Panc1 (cell line): ENCODE measurements around the gene PECR. TPM values are rescaled to one million over a fixed set of nuclear protein-coding genes. Genes with fewer than 3 reads are reported as not detected.

Experiments used
- ATAC-seq: fragments of 200-7000 bp; cut with Tn5 transposase; 2 replicates; pipeline ENCODE4 v1.9.1; 2020; ENCODE audit warnings: mild to moderate bottlenecking, moderate library complexity
- BruUV-seq: library from RNA; stranded (reverse); fragments of 400-500 nt; replicated peaks from 2 replicates; lab custom pipeline; 2021; lab: Mats Ljungman, UMichigan
- CTCF ChIA-PET: fragments of 300-600 bp; sonication (Branson Sonifier 250); formaldehyde crosslinking; loops from one replicate; lab custom pipeline; 2022; ENCODE audit warnings: antibody characterized with exemption; lab: Charles Lee
- POLR2A ChIA-PET: fragments of 300-600 bp; sonication (Branson Sonifier 250); formaldehyde crosslinking; loops from one replicate; lab custom pipeline; 2022; ENCODE audit warnings: antibody characterized with exemption; lab: Charles Lee
- DNase-seq: peaks from one replicate; pipeline ENCODE4 v3.0.0-alpha.2; 2010; ENCODE audit warnings: low read depth, low spot score
- H3K27ac ChIP-seq: 2 replicates; pipeline ENCODE4 v1.5.1; 2011; ENCODE audit warnings: mild to moderate bottlenecking, low read length, inconsistent platforms
- H3K27me3 ChIP-seq: fragments of 200-500 bp; sonication (Bioruptor generic); 2 replicates; pipeline ENCODE4 v1.6.0; 2014; ENCODE audit warnings: low read length, inconsistent platforms; ENCODE audit not compliant: control insufficient read depth, insufficient read depth
- H3K36me3 ChIP-seq: fragments of 200-500 bp; sonication (Bioruptor generic); 2 replicates; pipeline ENCODE4 v1.5.1; 2014; ENCODE audit warnings: inconsistent platforms, mild to moderate bottlenecking, low read length, moderate library complexity; ENCODE audit not compliant: control insufficient read depth, insufficient read depth
- H3K4me1 ChIP-seq: 2 replicates; pipeline ENCODE4 v1.5.1; 2011; ENCODE audit warnings: inconsistent platforms, mild to moderate bottlenecking, low read length, moderate library complexity; ENCODE audit not compliant: control insufficient read depth, insufficient read depth
- H3K4me3 ChIP-seq, 2 experiments: 2 replicates each; pipeline ENCODE4 v1.5.1; 2011 to 2012; ENCODE audit warnings: low read depth in 2 of 2, low read length in 2 of 2, mild to moderate bottlenecking in 2 of 2, inconsistent platforms in 1 of 2, moderate library complexity in 1 of 2
- H3K9me3 ChIP-seq: fragments of 200-500 bp; sonication (Bioruptor generic); 2 replicates; pipeline ENCODE4 v1.5.1; 2014; ENCODE audit warnings: low read depth, mild to moderate bottlenecking, inconsistent platforms, low read length, moderate library complexity; ENCODE audit not compliant: control insufficient read depth, insufficient read depth
- POLR2AphosphoS5 ChIP-seq: IDR thresholded peaks from 2 replicates; pipeline ENCODE4 v1.6.1; 2012; ENCODE audit warnings: mild to moderate bottlenecking, low read depth, low read length, moderate library complexity
- SIN3A ChIP-seq: IDR thresholded peaks from 2 replicates; pipeline ENCODE4 v1.6.1; 2012; ENCODE audit warnings: low read depth, mild to moderate bottlenecking, low read length, moderate library complexity, borderline replicate concordance; ENCODE audit not compliant: insufficient read depth
- TCF7L2 ChIP-seq: IDR thresholded peaks from 2 replicates; pipeline ENCODE4 v1.6.1; 2011; ENCODE audit warnings: mild to moderate bottlenecking, low read depth, low read length, inconsistent platforms
- in situ Hi-C: cut with HindIII; loops from 2 replicates; pipeline ENCODE4 v1.10.0; 2016; ENCODE audit warnings: low sequenced_read_pairs, low pct_unique_long_range_greater_than_20kb
- intact Hi-C: fragments of 100-400 bp; cut with micrococcal nuclease; formaldehyde crosslinking; loops from one replicate; pipeline ENCODE4 v1.10.0; 2022; ENCODE audit not compliant: unreplicated experiment
- total RNA-seq: library from RNA; stranded (reverse); gene quantifications from one replicate; pipeline ENCODE4 v1.2.1, GENCODE V29; 2021; ENCODE audit not compliant: unreplicated experiment
- TF ChIP-seq, protein P1 (sequence below), 2 experiments: IDR thresholded peaks; 2 replicates each; pipeline ENCODE4 v1.6.1; 2011 to 2012; ENCODE audit warnings: low read depth in 2 of 2, control low read depth in 1 of 2, low read length in 1 of 2, mild to moderate bottlenecking in 1 of 2, moderate library complexity in 1 of 2; ENCODE audit not compliant: insufficient read depth in 1 of 2
- TF ChIP-seq, protein P2 (sequence below): fragments of 450-650 bp; IDR thresholded peaks from 2 replicates; pipeline ENCODE4 v1.5.1; 2017; ENCODE audit warnings: mild to moderate bottlenecking

The PECR gene
- total RNA-seq, 1 experiment from 2014 or later: 16.5 TPM

DNA sequence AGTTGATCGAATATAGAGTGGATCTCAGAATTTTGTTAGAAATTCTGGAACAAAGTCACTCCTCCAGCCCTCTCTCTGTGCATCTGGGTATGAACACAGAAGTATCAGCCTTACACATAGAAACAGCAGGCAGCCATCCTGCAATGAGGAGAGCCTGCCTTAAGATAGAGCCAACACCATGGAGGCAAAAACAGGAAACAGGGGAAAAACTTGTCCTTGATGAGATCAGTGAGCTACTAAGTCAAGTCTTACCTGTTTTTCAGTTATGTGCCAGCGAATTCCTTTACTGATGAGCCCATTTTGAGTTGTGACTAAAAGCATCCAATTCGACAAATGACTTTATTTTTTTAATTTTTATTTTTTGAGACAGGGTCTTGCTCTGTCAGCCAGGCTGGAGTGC lies 41.7 kb downstream of the PECR start:
- H3K9me3 ChIP-seq: no peaks in the 10 kb centered on the region
- H3K4me1 ChIP-seq: no peaks in the 10 kb centered on the region
- POLR2A ChIA-PET: no interaction called here
- no peak overlapping the region for H3K27ac ChIP-seq
- ATAC-seq (no peak), DNase-seq (no peak)
- TF ChIP-seq TCF7L2 (no peak), POLR2AphosphoS5 (no peak), SIN3A (no peak)
- TF ChIP-seq, protein P1, sequence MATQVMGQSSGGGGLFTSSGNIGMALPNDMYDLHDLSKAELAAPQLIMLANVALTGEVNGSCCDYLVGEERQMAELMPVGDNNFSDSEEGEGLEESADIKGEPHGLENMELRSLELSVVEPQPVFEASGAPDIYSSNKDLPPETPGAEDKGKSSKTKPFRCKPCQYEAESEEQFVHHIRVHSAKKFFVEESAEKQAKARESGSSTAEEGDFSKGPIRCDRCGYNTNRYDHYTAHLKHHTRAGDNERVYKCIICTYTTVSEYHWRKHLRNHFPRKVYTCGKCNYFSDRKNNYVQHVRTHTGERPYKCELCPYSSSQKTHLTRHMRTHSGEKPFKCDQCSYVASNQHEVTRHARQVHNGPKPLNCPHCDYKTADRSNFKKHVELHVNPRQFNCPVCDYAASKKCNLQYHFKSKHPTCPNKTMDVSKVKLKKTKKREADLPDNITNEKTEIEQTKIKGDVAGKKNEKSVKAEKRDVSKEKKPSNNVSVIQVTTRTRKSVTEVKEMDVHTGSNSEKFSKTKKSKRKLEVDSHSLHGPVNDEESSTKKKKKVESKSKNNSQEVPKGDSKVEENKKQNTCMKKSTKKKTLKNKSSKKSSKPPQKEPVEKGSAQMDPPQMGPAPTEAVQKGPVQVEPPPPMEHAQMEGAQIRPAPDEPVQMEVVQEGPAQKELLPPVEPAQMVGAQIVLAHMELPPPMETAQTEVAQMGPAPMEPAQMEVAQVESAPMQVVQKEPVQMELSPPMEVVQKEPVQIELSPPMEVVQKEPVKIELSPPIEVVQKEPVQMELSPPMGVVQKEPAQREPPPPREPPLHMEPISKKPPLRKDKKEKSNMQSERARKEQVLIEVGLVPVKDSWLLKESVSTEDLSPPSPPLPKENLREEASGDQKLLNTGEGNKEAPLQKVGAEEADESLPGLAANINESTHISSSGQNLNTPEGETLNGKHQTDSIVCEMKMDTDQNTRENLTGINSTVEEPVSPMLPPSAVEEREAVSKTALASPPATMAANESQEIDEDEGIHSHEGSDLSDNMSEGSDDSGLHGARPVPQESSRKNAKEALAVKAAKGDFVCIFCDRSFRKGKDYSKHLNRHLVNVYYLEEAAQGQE (IDR thresholded peaks at IDR 0.05; ENCODE audit: insufficient read depth in 1 of 2, low read depth in 2 of 2, low read length in 1 of 2): no peak
- TF ChIP-seq, protein P2, sequence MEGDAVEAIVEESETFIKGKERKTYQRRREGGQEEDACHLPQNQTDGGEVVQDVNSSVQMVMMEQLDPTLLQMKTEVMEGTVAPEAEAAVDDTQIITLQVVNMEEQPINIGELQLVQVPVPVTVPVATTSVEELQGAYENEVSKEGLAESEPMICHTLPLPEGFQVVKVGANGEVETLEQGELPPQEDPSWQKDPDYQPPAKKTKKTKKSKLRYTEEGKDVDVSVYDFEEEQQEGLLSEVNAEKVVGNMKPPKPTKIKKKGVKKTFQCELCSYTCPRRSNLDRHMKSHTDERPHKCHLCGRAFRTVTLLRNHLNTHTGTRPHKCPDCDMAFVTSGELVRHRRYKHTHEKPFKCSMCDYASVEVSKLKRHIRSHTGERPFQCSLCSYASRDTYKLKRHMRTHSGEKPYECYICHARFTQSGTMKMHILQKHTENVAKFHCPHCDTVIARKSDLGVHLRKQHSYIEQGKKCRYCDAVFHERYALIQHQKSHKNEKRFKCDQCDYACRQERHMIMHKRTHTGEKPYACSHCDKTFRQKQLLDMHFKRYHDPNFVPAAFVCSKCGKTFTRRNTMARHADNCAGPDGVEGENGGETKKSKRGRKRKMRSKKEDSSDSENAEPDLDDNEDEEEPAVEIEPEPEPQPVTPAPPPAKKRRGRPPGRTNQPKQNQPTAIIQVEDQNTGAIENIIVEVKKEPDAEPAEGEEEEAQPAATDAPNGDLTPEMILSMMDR: no peak
- intact Hi-C loops (no loop called here), in situ Hi-C loops (no loop called here)
- CTCF ChIA-PET: no interaction called here
- no peaks in the 10 kb centered on the region for H3K27me3 ChIP-seq
- no peak overlapping the region for H3K4me3 ChIP-seq
- H3K36me3 ChIP-seq: no peaks in the 10 kb centered on the region
- no TSS peak for BruUV-seq

DNA sequence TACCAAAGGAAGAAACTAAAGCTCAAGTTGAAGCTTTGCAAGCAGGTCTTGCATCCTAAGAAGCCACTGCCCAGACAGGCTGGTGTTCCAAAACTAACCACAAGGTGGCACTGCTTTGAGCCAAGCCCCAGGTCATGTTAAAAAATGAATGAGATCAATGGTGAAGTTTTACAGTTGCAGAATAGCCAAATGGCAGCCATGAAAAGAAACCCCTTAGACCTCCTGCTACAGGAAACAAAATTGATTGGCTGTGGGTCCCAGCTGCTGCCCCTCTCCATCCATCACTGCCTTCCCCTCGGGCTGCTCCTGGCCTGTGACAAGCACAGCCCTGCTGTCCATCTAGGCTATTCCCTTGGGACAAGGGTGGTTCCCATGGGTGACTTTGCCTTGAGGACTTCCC lies 47.5 kb downstream of the PECR start:
- no peaks in the 10 kb centered on the region for H3K4me1 ChIP-seq
- ChIA-PET CTCF (interaction anchor here (0.6 to 1.5 kb wide), 3 partner anchors 11 to 33 kb away, joined by 3 read pairs; no protein-coding TSS in a partner anchor), POLR2A (no interaction called here)
- no peak overlapping the region for H3K4me3 ChIP-seq
- no peak overlapping the region for H3K27ac ChIP-seq
- in situ Hi-C loops (no loop called here), intact Hi-C loops (no loop called here)
- ATAC-seq (peak; percentile 83), DNase-seq (no peak)
- TF ChIP-seq SIN3A (no peak), TCF7L2 (no peak)
- TF ChIP-seq, protein P2: peak; percentile 92
- no TSS peak for BruUV-seq
- no peaks in the 10 kb centered on the region for H3K36me3 ChIP-seq
- no peaks in the 10 kb centered on the region for H3K27me3 ChIP-seq
- H3K9me3 ChIP-seq: no peaks in the 10 kb centered on the region
